H9 (cell line): ENCODE data around the gene HIGD2A. TPM values are rescaled to one million over a fixed set of nuclear protein-coding genes. Genes with fewer than 3 reads are reported as not detected.

Source experiments
- DNase-seq: peaks from one replicate; pipeline ENCODE4 v3.0.0-alpha.2; 2017
- H2AFZ ChIP-seq: one replicate; pipeline ENCODE4 v1.6.1; 2013; ENCODE audit warnings: mild to moderate bottlenecking, low read length, control low read depth, moderate library complexity
- H2AK5ac ChIP-seq: 2 replicates; pipeline ENCODE4 v1.6.1; 2013; ENCODE audit warnings: low read length, control low read depth, mixed read lengths; ENCODE audit not compliant: insufficient read length
- H2BK120ac ChIP-seq: one replicate; pipeline ENCODE4 v1.6.1; 2013; ENCODE audit warnings: low read depth, mild to moderate bottlenecking, low read length, control low read depth, inconsistent platforms; ENCODE audit not compliant: poor library complexity, severe bottlenecking
- H2BK12ac ChIP-seq: 2 replicates; pipeline ENCODE4 v1.6.1; 2013; ENCODE audit warnings: low read length, control low read depth, mixed read lengths, low read depth; ENCODE audit not compliant: insufficient read length
- H2BK15ac ChIP-seq: 2 replicates; pipeline ENCODE4 v1.6.1; 2013; ENCODE audit warnings: low read depth, low read length, control low read depth
- H2BK20ac ChIP-seq: one replicate; pipeline ENCODE4 v1.6.1; 2013; ENCODE audit warnings: low read depth, mild to moderate bottlenecking, low read length, control low read depth, inconsistent platforms; ENCODE audit not compliant: poor library complexity, severe bottlenecking
- H2BK5ac ChIP-seq: 2 replicates; pipeline ENCODE4 v1.6.1; 2013; ENCODE audit warnings: low read length, control low read depth, mixed read lengths; ENCODE audit not compliant: insufficient read length
- H3K14ac ChIP-seq: 2 replicates; pipeline ENCODE4 v1.6.1; 2013; ENCODE audit warnings: low read length, control low read depth; ENCODE audit not compliant: insufficient read depth
- H3K18ac ChIP-seq: 2 replicates; pipeline ENCODE4 v1.6.1; 2013; ENCODE audit warnings: low read depth, mild to moderate bottlenecking, mixed read lengths, low read length, control low read depth; ENCODE audit not compliant: insufficient read length
- H3K23ac ChIP-seq: 2 replicates; pipeline ENCODE4 v1.6.1; 2013; ENCODE audit warnings: low read length, control low read depth, mixed read lengths, low read depth; ENCODE audit not compliant: insufficient read length
- H3K23me2 ChIP-seq: 2 replicates; pipeline ENCODE4 v1.6.1; 2013; ENCODE audit warnings: low read depth, mild to moderate bottlenecking, mixed read lengths, low read length, control low read depth; ENCODE audit not compliant: insufficient read length, poor library complexity, severe bottlenecking
- H3K27ac ChIP-seq: 2 replicates; pipeline ENCODE4 v1.5.1; 2013; ENCODE audit warnings: low read length, control low read depth, mixed read lengths, low read depth; ENCODE audit not compliant: insufficient read length
- H3K27me3 ChIP-seq: 2 replicates; pipeline ENCODE4 v1.6.1; 2013; ENCODE audit warnings: low read length, control low read depth, inconsistent platforms; ENCODE audit not compliant: insufficient read depth
- H3K4ac ChIP-seq: 2 replicates; pipeline ENCODE4 v1.6.1; 2013; ENCODE audit warnings: low read depth, mild to moderate bottlenecking, control low read depth, inconsistent platforms, low read length, moderate library complexity
- H3K4me1 ChIP-seq: 2 replicates; pipeline ENCODE4 v1.6.1; 2013; ENCODE audit warnings: low read length, control low read depth, inconsistent platforms; ENCODE audit not compliant: insufficient read depth
- H3K4me2 ChIP-seq: 2 replicates; pipeline ENCODE4 v1.6.1; 2013; ENCODE audit warnings: low read length, control low read depth, mixed read lengths; ENCODE audit not compliant: insufficient read length, insufficient read depth
- H3K56ac ChIP-seq: 2 replicates; pipeline ENCODE4 v1.6.1; 2013; ENCODE audit warnings: low read depth, mild to moderate bottlenecking, mixed read lengths, low read length, control low read depth; ENCODE audit not compliant: insufficient read length
- H3K79me1 ChIP-seq: 2 replicates; pipeline ENCODE4 v1.6.1; 2013; ENCODE audit warnings: low read depth, mild to moderate bottlenecking, moderate library complexity, low read length, control low read depth, inconsistent platforms; ENCODE audit not compliant: insufficient read depth, poor library complexity, severe bottlenecking
- H3K79me2 ChIP-seq: 2 replicates; pipeline ENCODE4 v1.6.1; 2013; ENCODE audit warnings: low read length, control low read depth, inconsistent platforms; ENCODE audit not compliant: insufficient read depth
- H3K9ac ChIP-seq: 2 replicates; pipeline ENCODE4 v1.6.1; 2013; ENCODE audit warnings: low read length, control low read depth, mixed read lengths; ENCODE audit not compliant: insufficient read length; ENCODE audit errors: extremely low read depth
- H3K9me3 ChIP-seq: one replicate; pipeline ENCODE4 v1.6.1; 2013; ENCODE audit warnings: low read depth, low read length, inconsistent platforms; ENCODE audit not compliant: control insufficient read depth
- H3T11ph ChIP-seq: one replicate; pipeline ENCODE4 v1.6.1; 2013; ENCODE audit warnings: mild to moderate bottlenecking, low read length, control low read depth, inconsistent platforms
- H4K20me1 ChIP-seq: one replicate; pipeline ENCODE4 v1.6.1; 2013; ENCODE audit not compliant: control insufficient read depth, insufficient read length, insufficient read depth
- H4K5ac ChIP-seq: 2 replicates; pipeline ENCODE4 v1.6.1; 2013; ENCODE audit warnings: low read depth, mild to moderate bottlenecking, mixed read lengths, low read length, control low read depth; ENCODE audit not compliant: insufficient read length
- H4K8ac ChIP-seq: replicated peaks from 2 replicates; pipeline ENCODE4 v1.6.1; 2013; ENCODE audit warnings: low read length, control low read depth, mixed read lengths, low read depth; ENCODE audit not compliant: insufficient read length
- H4K91ac ChIP-seq: 2 replicates; pipeline ENCODE4 v1.6.1; 2013; ENCODE audit warnings: low read depth, mild to moderate bottlenecking, moderate library complexity, mixed read lengths, low read length, control low read depth; ENCODE audit not compliant: insufficient read length
- H3K27ac Mint-ChIP-seq, 3 experiments: 2 replicates in 2 of 3; 3 replicates in 1 of 3; pipeline ENCODE4 v1.8.0; 2020 to 2021; ENCODE audit warnings: mixed read lengths in 3 of 3, mild to moderate bottlenecking in 1 of 3, moderate library complexity in 1 of 3
- H3K27me3 Mint-ChIP-seq: 2 replicates; pipeline ENCODE4 v1.8.0; 2021; ENCODE audit warnings: low read depth, mild to moderate bottlenecking, moderate library complexity, mixed read lengths
- H3K36me3 Mint-ChIP-seq, 3 experiments: 2 replicates in 2 of 3; 3 replicates in 1 of 3; pipeline ENCODE4 v1.8.0; 2020 to 2021; ENCODE audit warnings: low read depth in 3 of 3, mixed read lengths in 3 of 3; ENCODE audit not compliant: insufficient read depth in 1 of 3
- H3K4me1 Mint-ChIP-seq, 2 experiments: 2 replicates each; pipeline ENCODE4 v1.8.0; 2020; ENCODE audit warnings: mixed read lengths in 2 of 2
- H3K4me3 Mint-ChIP-seq, 2 experiments: 2 replicates in 1 of 2; 3 replicates in 1 of 2; pipeline ENCODE4 v1.8.0; 2020 to 2021; ENCODE audit warnings: mild to moderate bottlenecking in 2 of 2, mixed read lengths in 2 of 2, moderate library complexity in 1 of 2
- H3K9me3 Mint-ChIP-seq, 2 experiments: 2 replicates in 1 of 2; 3 replicates in 1 of 2; pipeline ENCODE4 v1.8.0; 2020; ENCODE audit warnings: mild to moderate bottlenecking in 2 of 2, mixed read lengths in 2 of 2, moderate library complexity in 1 of 2
- CTCF ChIP-seq: fragments of 200-600 bp; sonication (generic); conservative IDR thresholded peaks from 3 replicates; pipeline ENCODE4 v1.8.0; 2021; ENCODE audit warnings: antibody characterized with exemption, mild to moderate bottlenecking
- WGBS: extraction: QIAGEN DNeasy Blood & Tissue Kit; methylation state at CpG from one replicate; pipeline ENCODE4 v1.1.7; 2013; ENCODE audit warnings: missing lambda C conversion rate, low lambda C conversion rate, mixed read lengths; ENCODE audit not compliant: insufficient read length; ENCODE audit errors: extremely low coverage; 5-methylcytosine and 5-hydroxymethylcytosine counted together
- total RNA-seq: library from RNA; stranded (reverse); gene quantifications from 2 replicates; pipeline ENCODE4 v1.2.1, GENCODE V29; 2021

Gene HIGD2A
- total RNA-seq, 1 experiment from 2014 or later, result 92.3 TPM

- Mint-ChIP-seq H3K9me3 (peaks cover 2 to 6% of the 10 kb centered on the region in 2 experiments; a peak in 2 of 5 replicates), H3K27ac (peak overlapping the region in 1 of 3 experiments; percentile 86; a peak in 3 of 7 replicates), H3K27me3 (peaks cover 8% of the 10 kb centered on the region), H3K4me3 (no peak overlapping the region), H3K4me1 (peaks cover 6 to 9% of the 10 kb centered on the region in 2 experiments; a peak in 3 of 4 replicates), H3K36me3 (peaks cover 0 to 11% (median 7%) of the 10 kb centered on the region in 3 experiments; a peak in 5 of 7 replicates)
- DNase-seq, result no peak
- Histone ChIP-seq H2BK120ac (no peak overlapping the region), H3K4ac (no peak overlapping the region), H3K9me3 (no peaks in the 10 kb centered on the region), H4K8ac (no peak overlapping the region), H3K27me3 (no peaks in the 10 kb centered on the region; the same call in 1 of the 2 replicates), H3K18ac (no peak overlapping the region), H3K27ac (no peak overlapping the region), H4K20me1 (no peaks in the 10 kb centered on the region), H3K4me1 (no peaks in the 10 kb centered on the region), H2AK5ac (no peak overlapping the region), H2BK5ac (no peak overlapping the region), H3K79me2 (no peaks in the 10 kb centered on the region), H3K14ac (no peak overlapping the region), H3K23me2 (peaks cover 5% of the 10 kb centered on the region), H3K4me2 (no peak overlapping the region), H3K79me1 (no peaks in the 10 kb centered on the region), H3T11ph (no peak overlapping the region), H3K23ac (no peak overlapping the region), H2BK15ac (no peak overlapping the region), H3K56ac (no peak overlapping the region), H2AFZ (no peak overlapping the region), H4K5ac (no peak overlapping the region), H2BK20ac (no peak overlapping the region), H4K91ac (no peak overlapping the region), H3K9ac (no peak overlapping the region), H2BK12ac (no peak overlapping the region)
- WGBS, result no CpG with 5 or more reads among the region's 10 CpGs
- no peak for TF ChIP-seq CTCF
These were observed 24.1 kb downstream of the HIGD2A start for GRCh38 chr5:176412517-176413254.
